SK-N-SH treated with all-trans-retinoic acid at 6 μM for 48 hours (cell line): Measurements from ENCODE around the gene ALDH1A2.
A peak's percentile ranks its signal among the peaks of the same experiment; 100 is the strongest.

Experiments used
- ATAC-seq: fragments of 200-7000 bp; cut with Tn5 transposase; 3 replicates; pipeline ENCODE4 v1.9.1; 2020; ENCODE audit warnings: mild to moderate bottlenecking, moderate library complexity
- ARNTL ChIP-seq: fragments of 450-650 bp; formaldehyde crosslinking; IDR thresholded peaks from 2 replicates; pipeline ENCODE4 v1.5.0; 2020; ENCODE audit warnings: low read depth, mild to moderate bottlenecking, moderate library complexity, borderline replicate concordance
- BACH2 ChIP-seq: fragments of 250-450 bp; sonication (Bioruptor Pico); IDR thresholded peaks from 2 replicates; pipeline ENCODE4 v1.9.0; 2021; ENCODE audit warnings: mild to moderate bottlenecking, borderline replicate concordance
- CREB5 ChIP-seq: fragments of 250-450 bp; sonication (Bioruptor Pico); IDR thresholded peaks from 2 replicates; pipeline ENCODE4 v1.5.1; 2020; ENCODE audit warnings: low read depth, mild to moderate bottlenecking, moderate library complexity
- CSDC2 ChIP-seq: fragments of 250-450 bp; sonication (Bioruptor Pico); IDR thresholded peaks from 2 replicates; pipeline ENCODE4 v1.5.0; 2020; ENCODE audit warnings: mild to moderate bottlenecking, moderate library complexity
- CSRNP3 ChIP-seq: fragments of 250-450 bp; sonication (Bioruptor Pico); IDR thresholded peaks from 2 replicates; pipeline ENCODE4 v1.5.1; 2021; ENCODE audit warnings: mild to moderate bottlenecking, moderate library complexity
- ESRRG ChIP-seq: fragments of 250-450 bp; sonication (Bioruptor Pico); IDR thresholded peaks from 2 replicates; pipeline ENCODE4 v1.6.1; 2021; ENCODE audit warnings: mild to moderate bottlenecking
- GLIS3 ChIP-seq: fragments of 250-450 bp; sonication (Bioruptor Pico); IDR thresholded peaks from 2 replicates; pipeline ENCODE4 v1.5.0; 2020; ENCODE audit warnings: mild to moderate bottlenecking, moderate library complexity
- ISL1 ChIP-seq: fragments of 250-450 bp; sonication (Bioruptor Pico); IDR thresholded peaks from 2 replicates; pipeline ENCODE4 v2.1.2; 2022; ENCODE audit warnings: mild to moderate bottlenecking, moderate library complexity
- OSR1 ChIP-seq: fragments of 250-450 bp; sonication (Bioruptor Pico); IDR thresholded peaks from 2 replicates; pipeline ENCODE4 v1.8.0; 2022; ENCODE audit warnings: moderate library complexity, mild to moderate bottlenecking, inconsistent platforms
- PATZ1 ChIP-seq: fragments of 250-450 bp; sonication (Bioruptor Pico); IDR thresholded peaks from 2 replicates; pipeline ENCODE4 v1.8.0; 2020; ENCODE audit warnings: mild to moderate bottlenecking, moderate library complexity, borderline replicate concordance
- RARB ChIP-seq: fragments of 250-450 bp; sonication (Bioruptor Pico); IDR thresholded peaks from 2 replicates; pipeline ENCODE4 v1.8.0; 2021; ENCODE audit warnings: mild to moderate bottlenecking, moderate library complexity
- SNAI2 ChIP-seq: fragments of 250-450 bp; sonication (Bioruptor Pico); IDR thresholded peaks from 2 replicates; pipeline ENCODE4 v1.5.0; 2020; ENCODE audit warnings: mild to moderate bottlenecking, moderate library complexity
- TCF4 ChIP-seq: fragments of 250-450 bp; sonication (Bioruptor Pico); IDR thresholded peaks from 2 replicates; pipeline ENCODE4 v1.8.0; 2021; ENCODE audit warnings: mild to moderate bottlenecking, moderate library complexity, borderline replicate concordance
- TOX ChIP-seq: fragments of 250-450 bp; sonication (Bioruptor Pico); IDR thresholded peaks from 2 replicates; pipeline ENCODE4 v1.8.0; 2021; ENCODE audit warnings: mild to moderate bottlenecking, moderate library complexity, borderline replicate concordance
- TSHZ2 ChIP-seq: fragments of 250-450 bp; sonication (Bioruptor Pico); IDR thresholded peaks from 2 replicates; pipeline ENCODE4 v1.5.0; 2020; ENCODE audit warnings: mild to moderate bottlenecking, moderate library complexity
- ZC3H10 ChIP-seq: fragments of 250-450 bp; sonication (Bioruptor Pico); IDR thresholded peaks from 2 replicates; pipeline ENCODE4 v1.5.1; 2021; ENCODE audit warnings: mild to moderate bottlenecking, moderate library complexity
- ZFP3 ChIP-seq: fragments of 250-450 bp; sonication (Bioruptor Pico); IDR thresholded peaks from 2 replicates; pipeline ENCODE4 v1.5.0; 2020; ENCODE audit warnings: mild to moderate bottlenecking, moderate library complexity
- ZFP30 ChIP-seq: fragments of 450-650 bp; formaldehyde crosslinking; IDR thresholded peaks from 2 replicates; pipeline ENCODE4 v1.5.0; 2022; ENCODE audit warnings: mild to moderate bottlenecking, moderate library complexity
- ZNF565 ChIP-seq: fragments of 450-650 bp; formaldehyde crosslinking; conservative IDR thresholded peaks from 2 replicates; pipeline ENCODE4 v1.5.0; 2020; ENCODE audit warnings: low read depth, mild to moderate bottlenecking, moderate library complexity
- ZNF70 ChIP-seq: fragments of 450-650 bp; formaldehyde crosslinking; IDR thresholded peaks from 2 replicates; pipeline ENCODE4 v1.5.0; 2020; ENCODE audit warnings: mild to moderate bottlenecking, moderate library complexity
- ZNF8 ChIP-seq: fragments of 450-650 bp; formaldehyde crosslinking; IDR thresholded peaks from 2 replicates; pipeline ENCODE4 v1.5.0; 2020; ENCODE audit warnings: mild to moderate bottlenecking, moderate library complexity

The ALDH1A2 gene

GRCh38 chr15:58026051-58026450 lies 39.5 kb downstream of the ALDH1A2 start:
- no peak for ATAC-seq
- TF ChIP-seq CSDC2 (no peak), ARNTL (no peak), ZFP30 (CRISPR knock-in tag) (no peak), SNAI2 (no peak), ZNF8 (CRISPR knock-in tag) (no peak), ZNF565 (CRISPR knock-in tag) (no peak), ESRRG (CRISPR knock-in tag) (no peak), CSRNP3 (CRISPR knock-in tag) (no peak)

- ATAC-seq, result no peak
Observed at GRCh38 chr15:58021332-58022230, 43.9 kb downstream of the ALDH1A2 start.

GRCh38 chr15:58019503-58020376 lies 45.8 kb downstream of the ALDH1A2 start:
- no peak for ATAC-seq
- TF ChIP-seq ZNF8 (CRISPR knock-in tag), result peak; percentile 77
- no peak for TF ChIP-seq ZFP30 (CRISPR knock-in tag)
- TF ChIP-seq ZNF565 (CRISPR knock-in tag), result no peak
- TF ChIP-seq CSDC2, result no peak
- TF ChIP-seq, all 23 proteins: peak for 1

More at GRCh38 chr15:58021332-58022230, 43.9 kb downstream of the ALDH1A2 start:
- TF ChIP-seq ZFP3 (no peak), ISL1 (CRISPR knock-in tag) (no peak), SNAI2 (no peak), CSRNP3 (CRISPR knock-in tag) (no peak), PATZ1 (CRISPR knock-in tag) (no peak), CSDC2 (no peak), RARB (no peak), TOX (no peak)

GRCh38 chr15:58017869-58018268 lies 47.6 kb downstream of the ALDH1A2 start:
- no peak for ATAC-seq
- TF ChIP-seq ZFP3 (no peak), ZC3H10 (CRISPR knock-in tag) (no peak), ZFP30 (CRISPR knock-in tag) (no peak), CREB5 (no peak), TOX (no peak), TCF4 (no peak), OSR1 (CRISPR knock-in tag) (no peak), RARB (no peak), PATZ1 (CRISPR knock-in tag) (no peak), ZNF70 (CRISPR knock-in tag) (no peak), TSHZ2 (CRISPR knock-in tag) (no peak), CSDC2 (no peak), ARNTL (no peak), GLIS3 (no peak), ZNF8 (CRISPR knock-in tag) (no peak), ZNF565 (CRISPR knock-in tag) (no peak), ISL1 (CRISPR knock-in tag) (no peak), BACH2 (CRISPR knock-in tag) (no peak)
